A673 (cell line): ENCODE measurements around the gene SGCA. TPM values are rescaled to one million over a fixed set of nuclear protein-coding genes. Genes with fewer than 3 reads are reported as not detected.

Source experiments
- BruUV-seq: library from RNA; stranded (reverse); fragments of 400-500 nt; replicated peaks from 2 replicates; lab custom pipeline; 2021; lab: Mats Ljungman, UMichigan
- CTCF ChIA-PET: fragments of 300-600 bp; sonication (Branson Sonifier 250); formaldehyde crosslinking; loops from one replicate; lab custom pipeline; 2022; ENCODE audit warnings: antibody characterized with exemption; lab: Charles Lee
- POLR2A ChIA-PET: fragments of 300-600 bp; sonication (Branson Sonifier 250); formaldehyde crosslinking; loops from one replicate; lab custom pipeline; 2022; ENCODE audit warnings: antibody characterized with exemption; ENCODE audit not compliant: low non-redundant PET; lab: Charles Lee
- DNase-seq: peaks from one replicate; pipeline ENCODE4 v3.0.0-alpha.2; 2015; ENCODE audit warnings: low spot score
- H3K27ac ChIP-seq: fragments of 200-600 bp; sonication (generic); 2 replicates; pipeline ENCODE4 v1.5.1; 2016; ENCODE audit warnings: mixed run types, low read depth, mild to moderate bottlenecking, mixed read lengths, antibody characterized with exemption, low read length; ENCODE audit not compliant: poor library complexity, severe bottlenecking
- H3K27me3 ChIP-seq: fragments of 200-600 bp; sonication (generic); replicated peaks from 2 replicates; pipeline ENCODE4 v1.6.1; 2017; ENCODE audit warnings: mixed run types, low read depth, mild to moderate bottlenecking, mixed read lengths, antibody characterized with exemption, low read length; ENCODE audit not compliant: insufficient read depth, poor library complexity
- H3K36me3 ChIP-seq: fragments of 200-600 bp; sonication (generic); 2 replicates; pipeline ENCODE4 v1.6.1; 2016; ENCODE audit warnings: mixed run types, mild to moderate bottlenecking, mixed read lengths, antibody characterized with exemption, low read length; ENCODE audit not compliant: insufficient read depth, poor library complexity, severe bottlenecking
- H3K4me1 ChIP-seq: fragments of 200-600 bp; sonication (generic); 2 replicates; pipeline ENCODE4 v1.6.1; 2017; ENCODE audit warnings: mixed run types, mild to moderate bottlenecking, mixed read lengths, antibody characterized with exemption, low read length; ENCODE audit not compliant: insufficient read depth, poor library complexity, severe bottlenecking
- H3K4me3 ChIP-seq: fragments of 200-600 bp; sonication (generic); 2 replicates; pipeline ENCODE4 v1.5.1; 2016; ENCODE audit warnings: low read depth, mixed run types, mild to moderate bottlenecking, mixed read lengths, low read length; ENCODE audit not compliant: poor library complexity, severe bottlenecking
- H3K9me3 ChIP-seq: fragments of 200-600 bp; sonication (generic); 2 replicates; pipeline ENCODE4 v1.6.1; 2016; ENCODE audit warnings: mixed run types, low read depth, mild to moderate bottlenecking, mixed read lengths, antibody characterized with exemption, low read length; ENCODE audit not compliant: poor library complexity, severe bottlenecking
- EZH2 ChIP-seq: fragments of 200-600 bp; sonication (generic); IDR thresholded peaks from 2 replicates; pipeline ENCODE4 v1.6.1; 2017; ENCODE audit warnings: borderline replicate concordance, low read depth, mild to moderate bottlenecking, mixed read lengths, antibody characterized with exemption, low read length; ENCODE audit not compliant: poor library complexity, severe bottlenecking
- intact Hi-C: fragments of 100-400 bp; cut with micrococcal nuclease; formaldehyde crosslinking; loops from one replicate; pipeline ENCODE4 v1.10.0; 2022; ENCODE audit not compliant: unreplicated experiment
- total RNA-seq: library from RNA; stranded (reverse); gene quantifications from 2 replicates; pipeline ENCODE4 v1.2.3, GENCODE V29; 2021
- TF ChIP-seq, protein P1 (sequence below): fragments of 300-800, 200-600 bp; sonication (generic); conservative IDR thresholded peaks from 2 replicates; pipeline ENCODE4 v1.5.1; 2017; ENCODE audit warnings: low read depth, mild to moderate bottlenecking, antibody characterized with exemption, low read length, moderate library complexity, mixed read lengths

Gene SGCA
- total RNA-seq, 1 experiment from 2014 or later: not detected

DNA sequence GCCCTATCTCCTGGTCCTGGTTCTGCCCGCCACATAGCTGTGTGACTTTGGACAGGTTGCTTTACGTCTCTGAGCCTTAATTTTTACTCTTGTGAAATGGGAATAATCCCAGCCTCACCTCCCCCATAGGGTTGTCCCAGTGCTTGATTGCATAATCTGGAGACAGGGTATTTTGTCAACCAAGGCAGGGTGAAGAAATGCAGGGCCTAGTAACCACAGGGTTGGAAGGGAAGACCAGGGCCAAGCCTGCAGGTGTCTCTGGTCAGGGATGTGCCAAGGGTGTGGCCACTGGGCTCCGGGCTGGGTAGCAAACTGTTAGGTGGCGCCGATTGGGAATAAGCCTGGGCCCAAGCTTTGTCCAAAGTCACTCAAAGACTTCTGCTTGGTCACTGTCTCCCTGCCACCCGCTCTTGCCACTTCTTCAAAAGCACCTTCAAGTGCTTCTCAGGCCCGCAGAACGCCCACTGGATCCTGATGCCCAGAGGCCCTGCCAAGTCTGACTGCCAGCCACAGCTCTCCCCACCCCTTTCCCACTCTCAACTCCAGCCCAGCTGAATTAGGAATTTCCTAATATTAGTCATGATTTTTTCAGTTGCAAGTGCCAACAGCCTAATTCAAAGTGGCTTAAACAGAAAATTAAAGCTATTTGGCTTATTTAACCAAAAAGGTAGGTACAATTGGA is 56.2 kb downstream of the SGCA start:
- BruUV-seq: no TSS peak
- intact Hi-C loops: loop anchor here (5.0 kb wide), 1 partner anchor 40 kb away; no protein-coding TSS in a partner anchor
- no peak overlapping the region for H3K4me3 ChIP-seq
- POLR2A ChIA-PET: no interaction called here
- peaks cover 2% of the 10 kb centered on the region for H3K9me3 ChIP-seq
- peaks cover 26% of the 10 kb centered on the region for H3K4me1 ChIP-seq
- CTCF ChIA-PET: no interaction called here
- no peak for DNase-seq
- no peaks in the 10 kb centered on the region for H3K36me3 ChIP-seq
- no peak overlapping the region for H3K27ac ChIP-seq
- TF ChIP-seq, protein P1, sequence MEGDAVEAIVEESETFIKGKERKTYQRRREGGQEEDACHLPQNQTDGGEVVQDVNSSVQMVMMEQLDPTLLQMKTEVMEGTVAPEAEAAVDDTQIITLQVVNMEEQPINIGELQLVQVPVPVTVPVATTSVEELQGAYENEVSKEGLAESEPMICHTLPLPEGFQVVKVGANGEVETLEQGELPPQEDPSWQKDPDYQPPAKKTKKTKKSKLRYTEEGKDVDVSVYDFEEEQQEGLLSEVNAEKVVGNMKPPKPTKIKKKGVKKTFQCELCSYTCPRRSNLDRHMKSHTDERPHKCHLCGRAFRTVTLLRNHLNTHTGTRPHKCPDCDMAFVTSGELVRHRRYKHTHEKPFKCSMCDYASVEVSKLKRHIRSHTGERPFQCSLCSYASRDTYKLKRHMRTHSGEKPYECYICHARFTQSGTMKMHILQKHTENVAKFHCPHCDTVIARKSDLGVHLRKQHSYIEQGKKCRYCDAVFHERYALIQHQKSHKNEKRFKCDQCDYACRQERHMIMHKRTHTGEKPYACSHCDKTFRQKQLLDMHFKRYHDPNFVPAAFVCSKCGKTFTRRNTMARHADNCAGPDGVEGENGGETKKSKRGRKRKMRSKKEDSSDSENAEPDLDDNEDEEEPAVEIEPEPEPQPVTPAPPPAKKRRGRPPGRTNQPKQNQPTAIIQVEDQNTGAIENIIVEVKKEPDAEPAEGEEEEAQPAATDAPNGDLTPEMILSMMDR: no peak
- no peak for TF ChIP-seq EZH2
- no peaks in the 10 kb centered on the region for H3K27me3 ChIP-seq

- H3K27me3 ChIP-seq: no peaks in the 10 kb centered on the region
- peaks cover 4% of the 10 kb centered on the region for H3K9me3 ChIP-seq
- POLR2A ChIA-PET: no interaction called here
- no peak overlapping the region for H3K27ac ChIP-seq
- DNase-seq: no peak
- BruUV-seq: no TSS peak
- intact Hi-C loops: loop anchor here (5.0 kb wide), 1 partner anchor 39 kb away; no protein-coding TSS in a partner anchor
- H3K4me1 ChIP-seq: peaks cover 26% of the 10 kb centered on the region
- CTCF ChIA-PET: no interaction called here
- H3K36me3 ChIP-seq: no peaks in the 10 kb centered on the region
- H3K4me3 ChIP-seq: no peak overlapping the region
- TF ChIP-seq, protein P1: no peak
- no peak for TF ChIP-seq EZH2
These were observed 57.1 kb downstream of the SGCA start for GRCh38 chr17:50222922-50223321.

Other genes starting within 250 kb of the SGCA start
- gene DLX4, start 196.8 kb upstream of the SGCA start, total RNA-seq: 0.82 and 1.0 TPM in 2 replicates
- gene DLX3, start 170.8 kb upstream of the SGCA start, total RNA-seq: 0.20 TPM in 1 of 2 replicates, not detected in the other
- 1.4 and 3.3 TPM in 2 replicates for gene ITGA3, start 109.9 kb upstream of the SGCA start, total RNA-seq
- gene PDK2, start 70.7 kb upstream of the SGCA start, total RNA-seq: 20.4 and 31.6 TPM in 2 replicates
- 45.0 and 51.4 TPM in 2 replicates for gene SAMD14, start 35.8 kb upstream of the SGCA start, total RNA-seq
- 61.3 and 68.4 TPM in 2 replicates for gene PPP1R9B, start 15.3 kb upstream of the SGCA start, total RNA-seq
- 24.6 and 44.7 TPM in 2 replicates for gene COL1A1, start 35.6 kb downstream of the SGCA start, total RNA-seq
- gene TMEM92, start 108.5 kb downstream of the SGCA start, total RNA-seq: 0.19 TPM in 1 of 2 replicates, not detected in the other
- gene XYLT2, start 180.1 kb downstream of the SGCA start, total RNA-seq: 15.8 and 23.1 TPM in 2 replicates
- gene MRPL27, start 207.2 kb downstream of the SGCA start, total RNA-seq: 85.6 and 89.4 TPM in 2 replicates
- gene EME1, start 207.2 kb downstream of the SGCA start, total RNA-seq: 31.9 and 44.0 TPM in 2 replicates
- 177 and 178 TPM in 2 replicates for gene LRRC59, start 231.5 kb downstream of the SGCA start, total RNA-seq